Peyer's patch (tissue), 4 donors: Measurements from ENCODE around the gene SGTB. TPM values are rescaled to one million over a fixed set of nuclear protein-coding genes. Genes with fewer than 3 reads are reported as not detected.
"Not testable (repeated sequence)": the region's sequence is repeated elsewhere in the genome, so short reads cannot be mapped to it uniquely, and the experiment has no call there.

ENCODE experiments used
- DNase-seq, 3 donors: peaks; one replicate each; pipeline ENCODE4 v3.0.0-alpha.2; 2017 to 2019
- H3K27ac ChIP-seq, 4 donors: fragments of 200-600 bp; sonication (generic); one replicate each; pipeline ENCODE4 v1.5.1; 2016 to 2019
- H3K27me3 ChIP-seq, 2 donors: fragments of 200-600 bp; sonication (generic); one replicate each; pipeline ENCODE4 v1.5.1; 2019
- H3K36me3 ChIP-seq, 3 donors: fragments of 200-600 bp; sonication (generic); one replicate each; pipeline ENCODE4 v1.5.1; 2016 to 2019
- H3K4me1 ChIP-seq, 4 donors: fragments of 200-600 bp; sonication (generic); one replicate each; pipeline ENCODE4 v1.5.1; 2016 to 2019
- H3K4me3 ChIP-seq, 4 donors: fragments of 200-600 bp; sonication (generic); 1 replicate in 3 of 4; 2 replicates in 1 of 4; pipeline ENCODE4 v1.5.1; 2016 to 2019; ENCODE audit warnings: mild to moderate bottlenecking in 1 of 4
- H3K9me3 ChIP-seq, 4 donors: fragments of 200-600 bp; sonication (generic); one replicate each; pipeline ENCODE4 v1.5.1; 2016 to 2019; ENCODE audit warnings: mild to moderate bottlenecking in 1 of 4
- POLR2A ChIP-seq, 2 donors: fragments of 450-650 bp; IDR thresholded peaks; one replicate each; pipeline ENCODE4 v1.5.1; 2017; ENCODE audit warnings: antibody characterized with exemption in 2 of 2, mild to moderate bottlenecking in 2 of 2, moderate library complexity in 2 of 2
- total RNA-seq, 4 donors: library from RNA; depleted of rRNA; stranded (reverse); fragments of >200 nt; gene quantifications; one replicate each; pipeline ENCODE4 v1.1.0, GENCODE V29; 2016
- TF ChIP-seq, protein P1 (sequence below), 6 experiments: fragments of 450-650 bp in 4 of 6; fragments of 200-600 bp in 2 of 6; sonication (generic) in 1 of 6; IDR thresholded peaks; one replicate each; pipeline ENCODE4 v1.5.1; 2017 to 2019; ENCODE audit warnings: antibody characterized with exemption in 6 of 6, mild to moderate bottlenecking in 3 of 6, moderate library complexity in 1 of 6

The SGTB gene
- total RNA-seq, 4 donors from 2014 or later, result 1.9 to 16.5 (median 2.1) TPM

DNA sequence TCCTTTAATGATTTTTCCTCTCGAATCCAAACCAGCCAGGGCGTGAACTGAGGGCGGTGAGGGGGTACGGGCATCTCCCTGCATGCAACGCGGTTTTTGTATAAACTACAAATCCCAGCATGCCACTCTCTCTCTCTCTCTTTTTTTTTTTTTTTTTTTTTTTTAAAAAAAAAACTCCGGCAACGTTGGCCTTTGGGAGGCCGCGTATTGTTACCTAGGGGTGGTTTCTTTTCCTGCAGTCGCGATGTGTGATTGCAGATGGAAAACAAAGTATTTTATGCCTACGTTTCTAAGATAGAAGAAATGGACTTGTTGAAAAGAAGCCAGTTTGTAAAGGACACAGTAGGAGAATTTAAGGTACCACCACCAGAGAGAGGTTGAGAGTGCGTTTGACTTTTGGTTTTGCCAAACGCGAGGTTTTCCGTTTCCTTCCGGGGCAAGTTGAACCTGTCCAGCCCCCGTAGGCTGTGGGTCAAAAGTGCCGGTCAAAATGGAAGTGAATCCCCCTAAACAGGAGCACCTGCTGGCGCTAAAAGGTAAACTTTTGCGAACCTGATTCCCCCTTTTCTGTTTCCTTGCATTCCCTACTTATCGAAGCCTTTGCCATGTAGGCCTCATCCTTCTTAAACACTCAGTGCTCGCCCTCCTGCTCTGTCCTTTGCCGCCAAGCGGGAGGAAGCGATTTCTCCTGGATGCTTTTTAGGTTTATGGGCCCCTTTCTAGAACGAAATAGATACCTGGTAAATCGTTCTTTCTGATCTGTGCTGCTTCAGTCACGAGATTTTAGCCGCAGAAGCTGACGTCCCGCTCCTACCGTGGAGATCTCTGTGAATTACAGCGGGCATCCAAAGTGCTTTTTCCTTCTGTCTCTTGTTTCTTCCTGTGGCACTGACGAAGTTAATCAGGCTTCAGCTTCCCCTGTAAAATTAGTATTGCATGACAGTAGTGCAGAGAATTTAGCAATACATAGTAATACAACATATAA lies 97.0 kb downstream of the SGTB start, which contains the start of the genes SHLD3 and TRAPPC13:
Gene SHLD3 (plus strand): TSS at position 457 of the 985 bp plus-strand sequence. CDS start 4,561 bp downstream, outside the sequence.
Gene TRAPPC13 (plus strand): TSS at position 457 of the 985 bp plus-strand sequence. CDS start 34 bp downstream, at position 491.
- Histone ChIP-seq H3K27ac (peak within 1 kb of the TSS; percentile 76 to 91 (median 80)), H3K4me1 (peaks cover 0 to 32% (median 10%) of the 10 kb centered on the region in 4 donors), H3K36me3 (peaks cover 0 to 8% (median 0%) of the 10 kb centered on the region in 3 donors), H3K4me3 (peak within 1 kb of the TSS; percentile 65 to 96 (median 76)), H3K27me3 (no peaks in the 10 kb centered on the region), H3K9me3 (no peaks in the 10 kb centered on the region)
- TF ChIP-seq POLR2A (IDR thresholded peaks at IDR 0.05), result no peak
- TF ChIP-seq, protein P1, sequence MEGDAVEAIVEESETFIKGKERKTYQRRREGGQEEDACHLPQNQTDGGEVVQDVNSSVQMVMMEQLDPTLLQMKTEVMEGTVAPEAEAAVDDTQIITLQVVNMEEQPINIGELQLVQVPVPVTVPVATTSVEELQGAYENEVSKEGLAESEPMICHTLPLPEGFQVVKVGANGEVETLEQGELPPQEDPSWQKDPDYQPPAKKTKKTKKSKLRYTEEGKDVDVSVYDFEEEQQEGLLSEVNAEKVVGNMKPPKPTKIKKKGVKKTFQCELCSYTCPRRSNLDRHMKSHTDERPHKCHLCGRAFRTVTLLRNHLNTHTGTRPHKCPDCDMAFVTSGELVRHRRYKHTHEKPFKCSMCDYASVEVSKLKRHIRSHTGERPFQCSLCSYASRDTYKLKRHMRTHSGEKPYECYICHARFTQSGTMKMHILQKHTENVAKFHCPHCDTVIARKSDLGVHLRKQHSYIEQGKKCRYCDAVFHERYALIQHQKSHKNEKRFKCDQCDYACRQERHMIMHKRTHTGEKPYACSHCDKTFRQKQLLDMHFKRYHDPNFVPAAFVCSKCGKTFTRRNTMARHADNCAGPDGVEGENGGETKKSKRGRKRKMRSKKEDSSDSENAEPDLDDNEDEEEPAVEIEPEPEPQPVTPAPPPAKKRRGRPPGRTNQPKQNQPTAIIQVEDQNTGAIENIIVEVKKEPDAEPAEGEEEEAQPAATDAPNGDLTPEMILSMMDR (IDR thresholded peaks at IDR 0.05), result peak in 3 of 6 experiments; percentile 13 to 26 (median 15)
- peak; percentile 75 to 93 (median 83) for DNase-seq

DNA sequence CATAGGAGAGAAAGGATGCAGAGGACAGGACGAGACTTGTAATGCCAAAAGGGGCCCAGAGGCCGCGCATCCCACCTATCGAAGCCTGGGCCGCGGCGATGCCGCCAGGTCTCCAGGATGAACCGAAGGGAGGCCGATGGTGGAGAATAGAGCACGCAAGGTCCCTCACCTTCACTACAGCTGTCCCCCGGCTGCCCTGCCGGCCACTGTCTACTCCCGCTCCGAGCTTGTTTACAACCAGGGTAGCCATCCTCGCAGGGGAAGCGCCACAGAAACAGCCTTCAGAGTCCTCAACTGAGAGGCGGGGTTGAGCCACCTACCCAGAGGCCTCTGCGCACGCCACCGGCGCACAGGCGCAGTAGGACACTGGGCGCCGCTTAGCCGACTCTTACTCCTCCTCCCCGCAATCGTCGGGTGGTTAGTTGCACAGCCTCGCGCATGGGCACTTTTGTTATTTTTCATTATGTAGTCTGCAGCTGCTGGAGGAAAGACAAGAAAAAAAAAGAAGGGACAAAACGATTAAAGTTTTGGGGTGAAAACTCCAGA lies 97.8 kb downstream of the SGTB start, which contains the start of gene TRIM23:
Gene TRIM23 (minus strand): TSS at position 309 of the 546 bp plus-strand sequence. CDS start 59 bp downstream, at position 250.
- Histone ChIP-seq H3K9me3 (no peaks in the 10 kb centered on the region), H3K4me1 (peaks cover 0 to 32% (median 10%) of the 10 kb centered on the region in 4 donors), H3K4me3 (peak within 1 kb of the TSS; percentile 65 to 96 (median 76)), H3K27ac (peak within 1 kb of the TSS; percentile 76 to 91 (median 80)), H3K27me3 (no peaks in the 10 kb centered on the region), H3K36me3 (peaks cover 0 to under 1% (median 0%) of the 10 kb centered on the region in 3 donors)
- DNase-seq, result peak; percentile 89 to 97 (median 90)
- TF ChIP-seq, protein P1 (IDR thresholded peaks at IDR 0.05), result peak in 1 of 6 experiments; percentile 13
- TF ChIP-seq POLR2A (IDR thresholded peaks at IDR 0.05), result peak in 1 of 2 donors; percentile 34

DNA sequence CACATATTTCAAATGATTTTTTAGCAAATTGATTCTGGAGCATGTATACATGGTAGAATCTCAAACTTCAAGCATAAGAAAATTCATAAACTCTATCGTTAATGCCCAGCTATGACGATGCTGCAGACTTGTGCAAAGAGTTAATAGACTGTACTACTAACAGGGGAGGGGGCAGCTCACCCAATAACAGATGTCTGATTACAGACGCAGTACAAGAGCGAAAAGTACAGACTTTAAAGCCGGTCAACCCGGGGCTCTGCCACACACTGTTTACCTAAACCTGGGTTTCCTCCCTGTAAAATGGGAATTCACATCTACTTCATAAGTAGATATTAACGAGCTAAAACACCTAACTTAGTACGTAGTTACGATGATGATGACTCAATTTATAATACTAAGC lies 98.4 kb downstream of the SGTB start:
- Histone ChIP-seq H3K36me3 (no peaks in the 10 kb centered on the region), H3K27ac (peak overlapping the region in 3 of 4 donors; percentile 77 to 91 (median 82)), H3K9me3 (no peaks in the 10 kb centered on the region), H3K4me1 (peaks cover 0 to 32% (median 10%) of the 10 kb centered on the region in 4 donors), H3K4me3 (peak overlapping the region; percentile 65 to 96 (median 76)), H3K27me3 (no peaks in the 10 kb centered on the region)
- DNase-seq, result no peak
- TF ChIP-seq, protein P1 (IDR thresholded peaks at IDR 0.05), result no peak
- no peak for TF ChIP-seq POLR2A (IDR thresholded peaks at IDR 0.05)

DNA sequence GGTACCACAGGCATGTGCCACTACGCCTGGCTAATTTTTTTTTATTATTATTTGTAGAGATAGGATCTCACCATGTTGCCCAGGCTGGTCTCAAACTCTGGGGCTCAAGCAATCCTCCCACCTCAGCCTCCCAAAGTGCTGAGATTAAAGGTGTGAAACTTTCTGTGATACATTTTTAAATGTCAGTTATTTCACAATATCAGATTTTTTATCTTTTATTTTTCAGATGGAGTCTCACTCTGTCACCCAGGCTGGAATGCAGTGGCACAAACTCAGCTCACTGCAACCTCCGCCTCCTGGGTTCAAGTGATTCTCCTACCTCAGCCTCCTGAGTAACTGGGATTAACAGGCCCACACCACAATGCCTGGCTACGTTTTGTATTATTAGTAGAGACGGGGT lies 99.9 kb downstream of the SGTB start:
- DNase-seq, H3K27me3 ChIP-seq, H3K9me3 ChIP-seq, H3K27ac ChIP-seq, H3K36me3 ChIP-seq, H3K4me3 ChIP-seq: not testable (repeated sequence)
- peaks cover 0 to 32% (median 10%) of the 10 kb centered on the region in 4 donors for H3K4me1 ChIP-seq

DNA sequence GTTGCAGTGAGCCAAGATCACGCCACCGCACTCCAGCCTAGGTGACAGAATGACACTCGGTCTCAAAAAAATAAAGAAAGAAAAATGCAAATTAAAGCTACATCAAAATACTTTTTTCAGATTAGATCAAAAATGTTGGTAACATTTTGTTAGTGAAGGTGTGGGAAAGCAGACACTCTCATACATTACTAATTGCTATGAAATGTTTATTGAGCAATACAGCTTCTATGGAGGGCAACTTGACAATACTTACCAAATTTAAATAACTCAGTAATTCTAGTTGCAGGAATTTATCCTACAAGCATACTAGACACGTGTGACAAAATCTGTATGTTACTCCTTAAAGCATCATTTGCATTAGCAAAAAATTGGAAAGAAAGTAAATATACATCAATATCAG lies 101.9 kb downstream of the SGTB start:
- TF ChIP-seq POLR2A (IDR thresholded peaks at IDR 0.05), result no peak
- TF ChIP-seq, protein P1 (IDR thresholded peaks at IDR 0.05), result no peak
- no peaks in the 10 kb centered on the region for H3K27me3 ChIP-seq
- peaks cover 0 to 13% (median 0%) of the 10 kb centered on the region in 3 donors for H3K36me3 ChIP-seq
- no peak for DNase-seq
- H3K4me1 ChIP-seq, result peaks cover 0 to 17% (median 6%) of the 10 kb centered on the region in 4 donors
- no peaks in the 10 kb centered on the region for H3K9me3 ChIP-seq
- no peak overlapping the region for H3K4me3 ChIP-seq
- H3K27ac ChIP-seq, result no peak overlapping the region

Other genes starting within 250 kb of the SGTB start
- gene ADAMTS6, start 240.2 kb downstream of the SGTB start, total RNA-seq, result 10 to 100 TPM in 1 of 4 donors, 1 to 10 TPM in 2, under 1 TPM in 1; 0.80 to 13.2 (median 2.2) TPM
- gene CENPK, start 158.9 kb downstream of the SGTB start, total RNA-seq, result 10 to 100 TPM in 1 of 4 donors, 1 to 10 TPM in 3; 4.5 to 22.3 (median 8.5) TPM
- gene PPWD1, start 158.8 kb downstream of the SGTB start, total RNA-seq, result 10 to 100 TPM; 31.2 to 84.2 (median 38.2) TPM
- 10 to 100 TPM in 2 of 4 donors, 1 to 10 TPM in 2; 5.1 to 11.8 (median 10.0) TPM for gene TRIM23, start 97.8 kb downstream of the SGTB start, total RNA-seq
- gene SHLD3, start 97.1 kb downstream of the SGTB start, total RNA-seq, result 1 to 10 TPM; 3.3 to 7.4 (median 3.6) TPM
- 10 to 100 TPM; 19.0 to 27.1 (median 24.9) TPM for gene TRAPPC13, start 97.1 kb downstream of the SGTB start, total RNA-seq
- 10 to 100 TPM in 2 of 4 donors, 1 to 10 TPM in 2; 2.2 to 17.3 (median 9.8) TPM for gene NLN, start 96 bp upstream of the SGTB start, total RNA-seq
- 100 to 1,000 TPM; 116 to 218 (median 152) TPM for gene ERBIN, start 204.5 kb upstream of the SGTB start, total RNA-seq